Measurements from ENCODE around the gene DEXI.
"Not testable (repeated sequence)": the region's sequence is repeated elsewhere in the genome, so short reads cannot be mapped to it uniquely, and the experiment has no call there.

DEXI gene

DNA sequence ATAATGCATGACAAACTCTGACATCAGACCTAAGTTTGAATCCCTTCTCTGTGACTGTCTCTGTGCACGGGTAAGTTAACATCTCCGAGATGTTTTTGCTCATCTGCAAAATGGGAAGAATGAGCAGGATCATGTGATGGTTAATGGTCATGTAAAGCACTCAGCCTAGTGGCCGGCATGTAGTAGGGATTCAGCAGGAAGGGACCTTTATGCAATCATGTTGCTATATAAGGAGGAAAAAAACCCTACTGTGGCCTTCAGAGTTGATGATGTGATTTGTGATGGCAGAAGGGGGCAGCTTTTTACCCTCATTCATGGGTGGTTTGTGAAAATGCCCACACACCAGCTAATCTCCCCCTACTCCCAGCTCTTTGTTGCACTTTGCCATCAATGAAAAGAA is 26.2 kb upstream of the DEXI start:
- DNase-seq: no peak

DNA sequence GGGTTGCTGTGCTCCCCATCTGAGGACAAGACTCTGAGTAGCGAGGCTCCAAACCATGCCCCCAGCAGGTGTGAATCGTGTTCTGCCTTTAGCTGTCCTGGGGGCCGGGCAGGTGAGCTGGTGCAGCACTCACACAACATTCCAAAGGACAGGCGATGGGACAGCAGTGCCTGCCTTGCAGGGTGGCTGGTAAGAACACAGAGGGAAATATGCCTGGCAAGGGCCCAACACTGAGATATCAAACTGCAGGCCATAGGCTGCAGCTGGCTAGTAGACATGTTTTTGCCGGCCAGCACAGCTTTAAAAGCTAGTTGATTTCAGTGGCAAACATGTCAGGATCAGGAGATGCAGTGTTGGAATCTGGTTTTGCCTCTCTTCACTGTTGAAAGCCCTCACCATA is 25.7 kb upstream of the DEXI start:
- no peak for DNase-seq

DNA sequence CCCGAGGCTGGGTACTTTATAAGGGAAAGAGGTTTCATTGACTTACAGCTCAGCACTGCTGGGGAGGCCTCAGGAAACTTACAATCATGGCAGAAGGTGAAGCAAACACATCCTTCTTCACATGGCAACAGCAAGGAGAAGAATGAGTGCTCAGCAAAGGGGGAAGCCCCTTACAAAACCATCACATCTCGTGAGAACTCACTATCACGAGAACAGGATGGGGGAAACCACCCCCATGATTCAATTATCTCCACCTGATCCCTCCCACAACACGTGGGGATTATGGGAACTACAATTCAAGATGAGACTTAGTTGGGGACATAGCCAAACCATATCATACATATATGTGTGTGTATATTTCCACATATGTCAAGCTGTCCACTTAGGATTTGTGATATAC is 24.3 kb upstream of the DEXI start:
- DNase-seq: peak in 1 of 5 experiments; percentile 82

DNA sequence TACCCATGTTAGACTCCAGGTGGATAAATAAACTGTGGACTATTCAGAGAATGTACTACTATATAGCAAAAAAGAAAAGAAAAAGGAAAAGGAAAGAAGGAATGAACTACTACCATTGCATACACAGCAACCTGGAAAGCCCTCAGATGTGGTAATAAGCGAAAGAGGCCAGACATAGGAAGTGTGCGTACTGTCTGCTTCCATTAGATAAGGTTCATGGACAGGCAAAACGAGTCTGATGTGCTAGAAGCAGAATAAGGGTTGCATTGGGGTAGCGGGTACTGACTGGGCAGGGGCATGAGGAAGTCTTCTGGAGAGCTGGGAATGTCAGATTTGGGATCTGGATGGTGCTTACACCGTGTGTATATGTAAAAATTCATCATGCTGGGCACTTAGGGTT is 23.9 kb upstream of the DEXI start:
- no peak for DNase-seq

DNA sequence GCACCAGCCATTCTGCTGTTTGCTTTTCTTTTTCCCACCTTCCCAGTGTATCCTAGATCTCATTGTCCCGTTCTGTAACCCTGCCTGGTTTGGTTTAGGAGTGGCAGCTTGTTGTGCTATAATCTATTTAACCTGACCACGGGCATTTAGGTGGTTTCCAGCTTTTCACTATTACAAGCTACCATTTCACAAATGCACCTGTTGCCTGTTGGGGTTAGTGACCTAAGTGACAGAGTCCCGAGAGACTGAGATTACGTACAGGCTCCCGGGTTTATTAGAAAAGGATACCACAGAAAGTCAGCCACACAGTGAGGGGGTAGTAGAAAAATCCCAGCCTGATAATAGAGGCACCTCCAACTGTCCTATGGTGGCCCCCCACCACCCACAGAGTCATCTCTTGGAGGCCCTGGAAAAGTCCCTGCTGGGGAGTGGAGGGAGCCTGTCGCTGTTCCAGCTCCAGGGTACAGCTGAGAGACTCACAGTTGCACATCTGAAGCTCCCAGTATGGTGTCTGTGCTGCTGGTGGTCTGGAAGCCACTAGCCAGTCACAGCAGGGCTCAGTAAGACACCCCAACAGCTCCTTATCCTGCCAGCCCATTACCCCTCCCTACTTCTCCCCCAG is 23.3 kb upstream of the DEXI start:
- peak in 2 of 5 experiments; percentile 39 to 87 for DNase-seq

DNA sequence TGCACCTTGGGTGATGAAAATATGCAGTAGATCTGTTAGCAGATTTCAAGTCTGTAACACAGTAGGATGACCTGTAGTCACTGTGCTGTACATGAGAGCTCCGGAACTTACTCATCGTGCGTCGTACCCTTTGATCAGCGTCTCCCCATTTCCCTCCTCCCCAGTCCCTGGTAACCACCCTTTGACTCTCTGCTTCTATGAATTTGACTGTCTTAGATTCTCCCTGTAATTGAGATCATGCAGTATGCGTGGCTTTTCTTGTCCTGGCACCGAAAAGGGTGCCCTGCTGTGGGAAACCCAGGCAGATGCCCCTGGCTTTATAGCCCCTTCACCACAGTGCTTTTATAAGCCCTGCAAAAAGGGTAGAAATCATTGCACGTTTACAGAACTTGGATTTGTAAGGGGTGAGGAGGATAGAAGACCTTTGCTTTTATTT is 22.6 kb upstream of the DEXI start:
- DNase-seq: peak in 4 of 5 experiments; percentile 46 to 96 (median 64)

DNA sequence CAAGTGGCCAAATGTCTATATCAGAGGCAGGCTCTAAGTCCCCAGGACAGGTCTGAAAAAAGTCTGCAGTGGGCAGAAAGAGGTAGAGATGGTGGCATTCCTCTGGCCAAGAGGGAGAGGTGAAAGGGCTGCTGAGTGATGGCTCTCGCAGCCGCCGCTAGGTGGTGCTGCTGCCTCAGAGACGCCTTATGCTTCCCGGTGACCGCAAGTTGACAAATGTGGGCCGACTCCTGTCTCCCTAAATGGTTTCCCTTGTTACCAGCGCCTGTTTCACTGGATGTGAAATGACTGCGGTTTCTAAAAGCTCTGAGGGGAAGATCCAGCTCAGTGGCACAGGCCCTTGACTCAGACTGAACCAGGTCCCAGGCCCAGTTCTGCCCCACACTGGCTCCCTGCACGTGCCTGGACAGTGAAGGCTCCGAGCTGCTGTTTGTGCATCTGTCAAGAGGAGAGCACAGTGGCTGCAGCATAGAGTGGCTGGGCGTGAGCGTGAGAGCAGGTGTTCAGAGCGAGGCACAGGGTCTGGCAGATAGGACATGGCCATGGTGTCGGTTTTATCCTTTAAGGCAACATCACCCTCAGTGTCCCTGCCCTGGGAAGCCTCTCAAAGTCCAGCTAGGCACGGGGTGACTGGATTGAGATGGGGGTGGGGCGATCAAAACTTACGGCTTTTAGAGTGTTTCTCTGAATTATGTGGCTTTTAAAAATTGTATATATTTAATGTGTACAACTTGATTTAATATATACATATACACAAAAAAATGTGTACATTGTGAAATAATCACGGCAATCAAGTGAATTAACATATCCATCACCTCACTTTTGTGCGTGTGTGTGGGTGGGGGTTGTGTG is 22.0 kb upstream of the DEXI start:
- DNase-seq: peak; percentile 59 to 85 (median 77)

DNA sequence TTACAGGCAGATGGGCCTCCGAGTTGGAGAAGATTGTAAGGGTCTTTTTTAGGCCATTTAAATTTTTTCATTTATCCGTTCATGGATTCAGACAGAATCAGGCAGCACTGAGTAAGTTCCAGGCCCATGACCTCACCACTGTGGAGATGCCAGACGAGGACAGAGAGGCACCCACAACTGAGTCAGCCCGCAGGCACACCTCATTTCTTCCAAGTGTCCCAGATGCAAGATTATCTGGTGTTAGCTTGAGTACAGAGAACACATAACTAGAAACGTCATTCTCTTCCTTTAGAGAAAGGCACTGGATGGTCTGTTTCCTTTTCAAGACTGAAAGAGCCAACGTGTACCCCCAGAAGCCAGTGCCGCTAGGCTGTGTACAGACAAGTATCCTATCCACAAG is 19.0 kb upstream of the DEXI start:
- DNase-seq: peak in 1 of 5 experiments; percentile 71

DNA sequence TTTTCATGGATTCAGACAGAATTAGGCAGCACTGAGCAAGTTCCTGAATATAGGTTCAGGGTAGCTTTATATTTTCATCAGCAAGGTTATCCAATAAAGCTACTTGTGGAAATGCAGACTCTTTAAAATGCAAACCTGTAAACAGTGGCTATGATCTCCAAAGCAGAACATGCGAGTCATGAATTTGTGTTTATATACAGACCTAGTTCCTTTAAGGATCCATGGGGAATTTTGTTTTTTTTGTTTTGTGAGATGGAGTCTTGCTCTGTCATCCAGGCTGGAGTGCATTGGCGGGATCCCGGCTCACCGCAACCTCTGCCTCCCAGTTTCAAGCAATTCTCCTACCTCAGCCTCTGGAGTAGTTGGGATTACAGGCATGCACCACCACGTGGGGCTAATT is 16.9 kb upstream of the DEXI start:
- no peak for DNase-seq

DNA sequence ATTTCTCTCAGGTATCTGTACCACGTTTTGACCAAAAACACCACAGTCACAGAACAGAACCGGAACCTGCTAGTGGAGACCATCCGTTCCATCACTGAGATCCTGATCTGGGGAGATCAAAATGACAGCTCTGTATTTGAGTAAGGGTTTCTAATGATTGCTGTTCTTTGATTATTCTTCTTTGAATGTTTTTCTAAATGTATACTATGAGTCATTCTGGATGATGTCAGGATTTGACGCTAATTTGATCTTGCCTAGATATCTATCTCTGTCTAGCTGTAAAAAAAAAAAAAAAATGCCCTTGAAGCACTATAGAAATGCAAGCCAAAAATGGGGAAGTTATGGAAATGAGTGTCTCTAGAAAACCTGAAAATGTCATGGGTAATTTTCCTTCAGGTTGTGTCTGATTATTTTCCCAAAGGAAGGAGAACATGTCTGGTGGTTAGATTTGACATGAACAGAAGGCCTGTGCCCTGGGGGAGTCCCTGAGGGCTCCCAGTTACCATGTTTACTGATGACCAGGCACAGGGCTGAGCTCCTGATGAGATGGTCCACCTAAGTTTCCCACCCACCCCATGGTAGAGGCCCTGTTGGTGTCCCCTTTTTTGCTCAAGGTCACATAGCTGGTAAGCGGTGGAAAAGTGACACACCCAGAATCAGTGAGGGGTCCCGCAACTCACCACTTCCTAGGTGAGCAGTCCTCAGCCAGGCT is 15.7 kb upstream of the DEXI start:
- DNase-seq: peak in 1 of 5 experiments; percentile 86

DNA sequence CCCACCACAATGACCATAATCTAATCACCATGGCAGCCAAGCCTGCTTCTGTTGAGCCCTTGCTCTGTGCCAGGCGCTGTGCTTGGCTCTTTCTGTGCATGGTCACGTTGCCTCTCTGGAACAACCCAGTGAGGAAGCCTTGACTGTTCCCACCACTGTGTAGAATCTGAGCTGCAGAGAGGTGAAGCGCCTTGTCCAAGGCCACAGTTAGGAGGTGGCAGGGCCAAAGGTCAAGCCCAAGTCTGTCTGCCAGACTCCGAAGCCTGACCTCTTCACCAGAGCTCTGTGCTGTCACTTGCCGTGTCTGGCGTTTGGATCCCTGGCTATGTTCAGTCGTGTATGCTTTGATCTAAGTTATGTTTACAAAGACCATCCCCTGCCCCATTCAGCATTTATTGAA is 12.6 kb upstream of the DEXI start:
- DNase-seq: no peak

DNA sequence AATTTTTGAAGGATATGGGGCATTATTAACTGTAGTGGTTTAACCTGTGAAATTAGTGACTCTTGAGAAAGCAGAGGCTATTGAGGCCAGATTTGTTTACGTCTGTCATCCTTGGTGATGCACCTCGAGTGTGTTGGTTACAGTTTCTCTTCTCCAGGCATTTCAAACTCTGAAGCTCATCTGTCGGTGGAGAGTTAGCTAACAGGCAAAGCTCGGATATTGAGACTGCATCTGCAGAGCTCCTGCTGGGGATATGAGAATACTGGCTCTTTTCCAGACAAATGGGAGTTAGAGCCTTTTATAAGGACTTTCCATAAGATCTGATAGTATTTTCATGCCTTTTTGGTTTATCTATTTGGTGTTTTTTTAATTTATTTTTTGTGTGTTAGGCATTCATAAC is 8.8 kb upstream of the DEXI start:
- DNase-seq: no peak

DNA sequence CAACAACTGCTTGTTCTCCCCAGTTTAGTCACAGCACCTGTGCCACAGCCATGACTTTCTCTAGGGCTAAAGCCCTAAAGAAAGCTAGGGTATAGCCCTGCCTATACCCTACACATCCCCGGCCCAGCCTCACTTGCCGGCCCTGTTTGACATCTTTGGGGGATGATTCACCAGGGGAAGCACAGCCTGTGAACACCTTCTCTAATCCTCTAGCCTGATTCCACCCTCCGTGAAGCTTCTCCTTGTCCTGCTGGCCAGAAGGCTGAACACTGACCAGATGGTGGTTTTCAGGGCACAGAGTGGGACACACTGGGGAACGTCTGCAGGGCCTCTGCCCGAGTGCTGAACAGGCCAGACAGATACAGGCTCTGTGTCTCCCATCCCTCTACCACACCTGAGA is 8.1 kb upstream of the DEXI start:
- DNase-seq: no peak

DNA sequence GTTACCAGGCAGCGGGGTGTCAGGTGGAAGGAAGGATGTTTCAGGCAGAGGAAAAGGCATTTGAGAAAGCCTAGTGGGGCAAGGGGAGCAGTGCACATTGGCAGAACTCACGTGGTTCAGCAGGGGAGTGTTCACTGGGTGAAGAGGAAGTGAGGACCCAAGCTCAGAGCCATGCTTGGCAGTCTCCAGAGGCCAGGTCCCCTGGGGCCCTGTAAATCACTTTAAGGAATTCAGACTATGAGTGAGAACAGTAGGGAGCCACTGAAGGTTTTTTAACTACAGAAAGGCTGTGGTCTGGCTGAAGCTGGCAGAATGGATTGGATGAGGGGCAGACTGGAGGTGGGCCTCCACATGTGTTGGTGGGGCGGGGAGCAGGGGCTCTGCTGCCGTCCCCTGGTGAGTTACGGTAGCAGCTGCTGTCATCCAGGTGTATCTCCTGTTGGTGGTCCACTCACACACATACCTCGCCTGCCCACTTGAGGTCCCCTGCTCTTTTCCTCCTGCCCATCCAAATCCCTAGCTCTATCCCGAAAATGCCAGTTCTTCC is 7.2 kb upstream of the DEXI start:
- peak in 2 of 5 experiments; percentile 31 to 81 for DNase-seq

DNA sequence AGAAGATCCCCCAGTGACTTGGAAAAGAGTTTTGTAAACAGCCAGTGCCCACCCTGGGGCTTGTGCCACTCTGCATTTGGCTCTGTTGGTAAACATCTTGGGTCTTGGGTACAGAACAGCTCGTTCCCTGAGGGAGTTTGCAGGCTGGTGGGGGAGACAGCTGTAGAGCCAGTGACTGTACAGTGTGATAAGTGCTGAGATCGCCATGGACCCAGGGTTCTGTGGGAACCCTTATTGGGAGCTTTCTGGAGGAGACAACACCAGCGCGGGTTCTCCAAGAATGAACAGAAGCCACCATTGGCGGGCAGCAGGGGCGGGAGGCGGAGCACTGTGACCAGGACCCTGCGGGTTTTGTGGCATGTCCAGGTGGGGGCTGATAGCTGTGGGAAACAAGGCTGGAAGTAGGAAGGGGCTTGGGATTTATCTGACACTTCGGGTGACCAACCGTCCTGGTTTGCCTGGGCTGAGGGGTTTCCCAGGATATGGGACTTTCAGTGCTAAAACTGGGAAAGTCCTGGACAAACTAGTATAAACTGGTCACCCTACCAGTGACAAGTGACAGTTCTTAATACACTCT is 5.0 kb upstream of the DEXI start:
- no peak for DNase-seq

DNA sequence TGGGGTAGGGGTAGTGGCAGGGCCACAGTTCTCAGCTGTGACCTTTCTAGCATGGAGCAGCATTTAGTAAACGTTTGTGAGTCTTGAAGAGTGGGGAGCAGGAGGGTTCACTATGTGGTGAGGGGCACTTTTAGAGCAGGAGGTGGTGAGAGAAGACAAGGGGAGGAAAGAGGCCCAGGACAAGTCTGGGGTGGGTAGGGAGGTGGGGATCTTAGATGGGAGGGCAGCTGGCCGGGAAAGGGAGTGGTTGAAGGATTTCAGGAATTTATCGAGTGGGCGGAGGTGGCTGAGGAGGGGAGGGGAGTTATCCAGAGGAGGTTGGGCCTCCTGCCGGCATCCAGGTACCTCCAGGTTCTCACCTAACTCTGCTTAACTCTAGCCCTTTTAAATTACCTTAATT is 4.0 kb upstream of the DEXI start:
- DNase-seq: no peak

DNA sequence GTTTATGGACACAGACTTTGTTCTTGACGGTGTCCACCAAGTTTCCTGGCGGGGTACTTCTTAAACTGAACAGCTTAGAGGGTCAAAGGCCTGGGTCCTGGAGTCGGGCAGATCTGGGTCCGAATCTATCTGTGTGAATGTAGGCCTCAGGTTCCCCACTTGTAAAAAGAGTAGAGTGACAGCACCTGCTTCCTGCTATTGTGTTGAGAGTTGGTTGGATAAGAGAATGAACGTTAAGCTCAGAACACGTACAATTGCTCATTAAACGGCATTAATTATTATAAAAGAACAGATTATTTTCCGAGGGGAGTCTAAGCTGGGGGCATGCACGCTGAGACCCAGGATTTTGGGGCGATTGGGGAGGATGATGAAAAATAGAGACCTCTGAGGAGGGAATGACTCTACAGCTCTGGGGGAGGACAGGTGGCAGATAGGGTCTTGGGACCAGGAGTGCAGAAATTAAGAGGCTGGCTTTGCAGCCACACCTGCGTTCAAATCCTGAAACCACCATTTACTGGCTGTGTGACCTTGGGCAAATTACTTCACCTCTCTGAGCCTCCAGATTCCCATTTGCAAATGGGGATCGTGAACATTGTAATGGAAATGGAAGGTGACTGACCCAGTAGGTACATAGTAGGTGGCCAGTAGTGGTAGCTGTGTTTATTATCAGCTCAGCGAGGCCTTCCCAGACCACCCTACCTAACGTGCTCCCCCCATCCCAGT is 3.0 kb upstream of the DEXI start:
- no peak for DNase-seq

DNA sequence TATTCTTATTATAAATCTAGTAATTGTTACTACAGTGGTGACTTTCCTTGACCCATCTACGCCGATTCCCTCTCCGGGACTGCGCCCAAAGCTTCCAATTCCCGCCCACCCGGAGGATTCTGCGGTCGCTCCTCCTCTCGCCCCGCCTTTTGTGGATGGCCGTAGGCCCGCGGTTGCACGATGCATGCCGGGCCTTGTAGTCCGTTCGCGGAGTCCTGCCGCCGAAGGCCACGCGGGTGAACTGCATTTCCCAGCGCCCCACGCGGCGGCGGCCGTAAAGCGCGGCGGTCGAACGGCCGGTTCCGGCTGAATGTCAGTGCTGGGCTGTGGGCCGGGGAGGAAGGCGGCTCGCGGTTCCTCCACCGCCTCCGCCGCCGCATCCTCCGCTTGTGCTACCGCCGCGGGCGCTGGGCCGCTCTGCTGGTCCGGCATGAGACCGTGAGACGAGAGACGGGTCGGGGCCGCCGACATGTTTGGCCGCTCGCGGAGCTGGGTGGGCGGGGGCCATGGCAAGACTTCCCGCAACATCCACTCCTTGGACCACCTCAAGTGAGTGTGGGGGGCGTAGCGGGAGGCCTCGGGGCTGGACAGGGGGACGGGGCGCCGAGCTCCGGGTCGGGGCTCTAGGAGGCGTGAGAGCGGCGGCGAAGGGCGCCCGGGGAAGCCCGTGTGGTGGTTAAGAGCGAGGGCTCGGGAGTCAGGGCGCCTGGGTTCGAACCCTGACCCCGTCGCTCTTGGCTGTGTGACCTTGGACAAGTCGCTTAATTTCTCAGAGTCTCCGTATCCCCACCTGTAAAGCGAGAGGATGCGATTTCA is 2.2 kb upstream of the DEXI start, which contains the start of gene CLEC16A:
CLEC16A (plus strand) TSS at position 316 of the 816 bp plus-strand sequence; CDS start at position 470, 154 bp downstream.
- peak; percentile 90 to 96 (median 94) for DNase-seq

DNA sequence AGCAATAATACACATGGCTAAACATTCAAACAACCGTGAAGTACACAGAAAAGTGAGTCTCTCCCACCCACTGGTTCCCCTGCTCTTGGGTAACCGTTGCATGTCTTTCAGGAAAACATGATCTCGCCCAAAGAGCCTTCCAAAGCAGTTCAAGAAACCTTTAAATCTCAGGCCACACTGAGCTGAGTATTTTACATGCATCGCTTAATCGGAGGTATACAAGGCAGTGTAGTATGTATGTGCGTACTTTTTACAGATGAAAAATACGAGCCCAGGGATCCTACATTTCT is 741 bp upstream of the DEXI start:
- no peak for DNase-seq

DNA sequence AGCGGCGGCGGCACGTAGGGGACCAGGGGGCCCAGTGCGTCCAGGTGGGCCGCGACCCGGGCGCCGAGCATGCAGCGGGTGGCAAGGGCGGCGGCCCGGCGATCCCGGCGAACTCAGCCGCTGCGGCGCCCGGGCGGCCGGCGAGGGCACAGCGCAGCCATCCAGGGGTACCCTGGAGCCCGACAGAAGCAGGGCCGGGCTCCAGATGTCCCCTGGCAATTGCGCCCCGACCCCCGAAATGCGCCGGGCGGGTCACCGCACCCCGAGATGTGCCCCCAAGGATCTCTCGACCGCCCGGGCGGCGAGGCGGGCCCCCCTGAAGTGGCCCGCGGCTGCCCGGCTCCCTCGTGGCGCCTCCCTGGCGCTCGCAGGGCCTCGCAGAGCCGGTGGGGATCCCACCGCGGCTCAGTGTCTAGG is 325 bp downstream of the DEXI start:
- not testable (repeated sequence) for DNase-seq

All from T-helper 2 cell (primary cell).